Measurements from ENCODE around the gene PARVB.

The PARVB gene

DNA sequence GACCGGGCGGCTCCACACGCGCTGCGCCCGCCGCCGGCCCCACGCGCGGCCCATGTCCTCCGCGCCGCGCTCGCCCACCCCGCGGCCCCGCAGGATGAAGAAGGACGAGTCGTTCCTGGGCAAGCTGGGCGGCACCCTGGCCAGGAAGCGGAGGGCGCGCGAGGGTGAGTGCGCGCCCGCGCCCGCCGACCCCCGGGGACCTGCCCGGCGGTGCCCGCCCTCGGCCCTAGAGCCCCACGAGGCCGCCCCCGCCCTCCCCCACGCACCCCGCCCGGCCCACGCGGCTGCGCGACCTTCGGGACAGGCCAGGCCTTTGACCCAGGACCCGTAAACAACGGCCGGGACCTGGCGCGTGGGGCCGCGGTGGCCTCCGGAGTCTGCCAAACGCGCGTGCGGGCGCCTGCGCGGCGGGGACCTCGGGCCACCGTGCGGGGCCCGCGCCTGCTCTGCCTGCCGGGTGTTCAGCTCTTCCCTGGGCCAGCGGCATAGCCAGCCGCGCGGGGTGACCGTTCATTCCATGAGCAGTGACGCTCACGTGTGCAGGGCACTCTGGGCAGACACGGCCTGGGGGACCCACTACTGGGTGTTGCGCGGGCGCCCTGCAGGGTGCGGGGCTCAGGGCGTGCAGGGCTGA, at the start of gene PARVB:
TSS of gene PARVB (plus strand) at position 15 of the 634 bp plus-strand sequence. CDS start at position 53, 38 bp downstream.
- DNase-seq (ENCODE audit: low spot score), result peak; percentile 58

- DNase-seq (ENCODE audit: low spot score), result no peak
Observed at GRCh38 chr22:43975041-43975440, 49.1 kb upstream of the PARVB start.

- DNase-seq (ENCODE audit: low spot score), result no peak
Observed at GRCh38 chr22:43976861-43977795, 47.0 kb upstream of the PARVB start.

- DNase-seq (ENCODE audit: low spot score), result no peak
Observed at GRCh38 chr22:43978558-43978957, 45.5 kb upstream of the PARVB start.

- no peak for DNase-seq (ENCODE audit: low spot score)
Observed at GRCh38 chr22:43980579-43980978, 43.5 kb upstream of the PARVB start.

DNA sequence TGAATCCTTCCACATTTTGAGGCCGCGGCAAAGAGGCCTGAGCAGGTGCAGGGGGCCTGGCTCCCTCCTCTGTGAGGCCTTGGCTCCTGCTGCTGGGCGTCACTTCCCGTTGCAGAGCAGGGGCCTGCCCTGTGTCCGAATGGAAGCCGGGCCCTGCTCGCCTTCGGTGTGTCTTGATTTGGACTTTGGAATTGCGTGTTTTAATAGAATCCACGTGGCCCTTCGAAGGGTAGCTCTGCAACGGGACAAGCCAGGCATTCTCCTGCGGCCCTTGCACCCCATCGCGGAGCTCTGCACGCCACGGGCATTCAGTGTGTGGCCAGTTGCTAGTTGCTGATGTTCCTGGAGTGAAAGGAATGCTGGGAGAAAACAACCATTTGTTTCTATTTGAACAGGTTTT, 43.1 kb upstream of the PARVB start:
- DNase-seq (ENCODE audit: low spot score), result no peak

DNA sequence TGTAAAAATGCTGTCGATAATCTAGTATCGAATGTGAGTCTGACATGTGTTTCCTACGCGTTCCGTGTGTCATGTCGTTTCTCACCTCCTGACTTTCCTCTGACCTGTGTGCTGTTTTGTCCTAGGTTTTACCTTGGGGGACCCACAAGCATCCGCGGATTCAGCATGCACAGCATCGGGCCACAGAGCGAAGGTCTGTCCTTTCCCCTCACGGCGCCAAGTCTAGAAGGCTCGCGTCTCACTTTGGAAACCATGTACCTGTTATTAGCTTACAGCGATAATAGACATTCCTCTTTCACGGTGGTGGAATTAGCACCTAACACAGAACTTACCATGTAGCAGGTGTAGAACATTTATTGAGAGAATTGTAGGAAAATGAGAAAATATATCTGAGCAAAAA, 40.3 kb upstream of the PARVB start:
- no peak for DNase-seq (ENCODE audit: low spot score)

DNA sequence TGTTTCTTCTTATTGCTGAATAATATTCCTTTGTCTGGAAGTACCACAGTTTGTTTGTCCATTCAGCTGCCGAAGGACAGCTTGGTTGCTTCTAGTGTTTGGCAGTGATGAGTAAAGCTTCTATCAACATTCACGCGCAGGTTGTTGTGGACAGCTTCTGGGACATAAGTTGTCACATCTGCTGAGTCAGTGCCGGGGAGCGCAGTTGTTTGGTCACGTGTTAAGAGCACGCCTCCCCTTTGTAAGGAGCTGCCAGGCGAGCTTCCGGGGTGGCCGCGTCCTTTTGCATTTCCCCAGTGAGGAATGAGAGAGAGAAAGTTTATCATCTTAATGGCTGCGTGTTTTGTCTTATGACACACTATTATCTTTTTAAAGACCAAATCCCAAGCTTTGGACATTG, 38.6 kb upstream of the PARVB start:
- DNase-seq (ENCODE audit: low spot score), result no peak

- no peak for DNase-seq (ENCODE audit: low spot score)
Observed at GRCh38 chr22:43988116-43988820, 35.8 kb upstream of the PARVB start.

GRCh38 chr22:43988960-43989359, 35.1 kb upstream of the PARVB start:
- no peak for DNase-seq (ENCODE audit: low spot score)

DNA sequence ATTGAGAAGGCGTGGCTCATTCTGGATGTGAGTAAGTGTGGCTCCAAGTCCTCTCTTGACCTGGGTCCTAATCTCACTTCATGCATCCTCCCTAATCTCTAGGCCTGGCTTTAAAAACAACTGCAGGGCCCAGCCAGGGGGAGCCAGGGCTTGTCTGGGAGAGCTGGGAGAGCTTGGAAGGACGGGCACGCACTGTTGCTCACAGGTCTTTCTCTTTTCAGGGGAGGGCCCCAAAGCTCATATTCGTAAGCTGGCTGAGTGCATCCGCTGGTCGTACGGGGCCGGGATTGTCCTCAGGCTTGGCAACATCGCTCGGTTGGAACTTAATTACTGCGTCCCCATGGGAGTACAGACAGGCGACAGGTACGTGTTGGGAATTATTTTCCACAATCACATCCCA, 34.1 kb upstream of the PARVB start:
- no peak for DNase-seq (ENCODE audit: low spot score)

- no peak for DNase-seq (ENCODE audit: low spot score)
Observed at GRCh38 chr22:43991316-43992020, 32.6 kb upstream of the PARVB start.

DNA sequence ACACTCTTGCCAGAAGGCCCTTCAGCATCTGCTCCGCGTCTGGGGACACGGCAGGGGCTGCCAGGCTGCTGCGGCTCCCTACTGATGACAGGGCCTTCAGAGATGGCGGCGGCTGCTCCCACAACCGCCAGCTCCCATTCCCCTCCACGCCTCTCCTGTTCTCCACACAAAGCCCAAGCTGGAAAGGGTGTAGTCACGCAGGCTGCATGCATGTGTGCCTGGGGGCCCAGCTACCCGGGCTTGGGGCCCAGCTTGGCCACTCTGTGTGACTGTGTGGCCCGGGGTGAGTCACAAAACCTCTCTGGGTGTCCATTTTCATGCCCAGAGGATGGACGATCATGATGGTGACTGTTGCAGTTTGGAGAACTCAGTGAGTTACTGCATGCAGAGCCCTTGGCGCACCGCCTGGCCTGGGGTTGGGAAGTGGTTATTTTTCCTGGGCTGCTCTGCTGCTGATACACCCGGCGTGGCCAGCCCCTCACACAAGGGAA, 31.7 kb upstream of the PARVB start:
- peak; percentile 93 for DNase-seq (ENCODE audit: low spot score)

GRCh38 chr22:43993072-43993760, 30.9 kb upstream of the PARVB start:
- DNase-seq (ENCODE audit: low spot score), result peak; percentile 84

DNA sequence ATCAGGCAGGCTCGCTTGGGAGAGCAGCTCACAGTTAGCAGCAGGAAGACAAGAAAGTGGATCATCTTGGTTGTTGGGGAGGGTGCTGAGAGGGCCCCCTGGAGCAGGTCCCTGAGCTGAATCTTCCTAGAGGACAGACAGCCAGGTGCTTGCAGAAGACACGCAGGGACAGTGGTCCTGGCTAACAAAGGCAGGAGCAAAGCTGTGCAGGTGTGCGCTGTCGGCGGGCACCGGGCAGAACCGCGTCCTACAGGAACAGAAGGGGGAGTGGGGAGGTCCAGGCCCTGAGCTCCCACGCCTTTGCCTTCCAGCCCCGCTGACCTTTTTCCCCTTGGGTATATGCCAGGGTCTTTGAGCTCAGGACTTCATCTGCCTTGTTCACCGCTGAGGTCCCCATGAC, 30.1 kb upstream of the PARVB start:
- no peak for DNase-seq (ENCODE audit: low spot score)

DNA sequence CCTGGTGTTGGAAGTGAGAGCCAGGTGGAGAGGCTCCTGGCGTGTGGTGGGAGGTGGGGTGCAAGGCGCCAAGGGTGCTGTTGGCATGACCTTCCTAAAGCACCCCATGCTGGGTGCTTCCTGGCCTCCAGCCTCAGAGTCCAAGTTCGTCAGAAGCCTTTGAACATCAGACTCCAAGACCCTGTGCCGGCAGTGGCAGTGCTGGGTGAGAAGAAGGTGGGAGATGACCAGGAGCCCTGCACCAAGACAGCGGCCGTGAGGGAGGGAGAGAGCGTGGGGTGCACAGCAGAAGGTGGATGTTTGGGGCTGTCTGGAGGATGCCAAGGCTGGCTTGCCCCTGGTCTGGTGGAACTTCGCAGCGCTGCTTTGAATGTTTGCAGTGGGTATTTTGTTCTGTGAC, 29.7 kb upstream of the PARVB start:
- no peak for DNase-seq (ENCODE audit: low spot score)

DNA sequence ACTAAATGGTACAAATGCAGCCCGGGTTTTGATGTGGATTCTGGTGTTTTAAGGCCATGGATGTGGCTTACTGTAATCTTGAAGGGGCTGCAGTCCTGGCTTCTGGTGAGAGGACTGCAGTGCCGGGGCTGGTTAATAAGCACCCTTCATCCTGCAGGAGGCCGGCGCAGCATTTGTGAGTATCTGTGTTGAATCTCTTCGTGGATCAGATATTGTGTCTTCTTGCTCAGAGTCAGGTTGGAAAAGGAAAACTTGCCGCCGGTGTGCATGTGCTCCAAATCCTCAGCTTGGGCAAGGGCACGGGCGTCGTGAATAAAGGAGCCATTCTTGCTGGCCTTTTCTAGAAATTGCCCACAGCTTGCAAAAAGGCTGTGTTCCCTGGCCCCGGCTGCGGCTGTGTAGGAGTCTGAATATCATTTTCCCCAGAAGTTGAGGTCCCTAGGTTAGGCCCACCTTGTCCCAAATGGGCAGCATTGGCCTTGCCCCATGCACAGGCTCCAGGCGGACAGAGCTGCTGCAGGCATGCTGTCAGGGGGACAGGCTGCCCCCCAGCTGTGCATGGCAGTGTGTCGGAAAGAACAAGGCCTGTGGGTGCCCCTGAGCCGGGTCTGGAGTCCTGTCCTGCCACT, 28.9 kb upstream of the PARVB start:
- no peak for DNase-seq (ENCODE audit: low spot score)

- DNase-seq (ENCODE audit: low spot score), result no peak
Observed at GRCh38 chr22:43995798-43996169, 28.3 kb upstream of the PARVB start.

DNA sequence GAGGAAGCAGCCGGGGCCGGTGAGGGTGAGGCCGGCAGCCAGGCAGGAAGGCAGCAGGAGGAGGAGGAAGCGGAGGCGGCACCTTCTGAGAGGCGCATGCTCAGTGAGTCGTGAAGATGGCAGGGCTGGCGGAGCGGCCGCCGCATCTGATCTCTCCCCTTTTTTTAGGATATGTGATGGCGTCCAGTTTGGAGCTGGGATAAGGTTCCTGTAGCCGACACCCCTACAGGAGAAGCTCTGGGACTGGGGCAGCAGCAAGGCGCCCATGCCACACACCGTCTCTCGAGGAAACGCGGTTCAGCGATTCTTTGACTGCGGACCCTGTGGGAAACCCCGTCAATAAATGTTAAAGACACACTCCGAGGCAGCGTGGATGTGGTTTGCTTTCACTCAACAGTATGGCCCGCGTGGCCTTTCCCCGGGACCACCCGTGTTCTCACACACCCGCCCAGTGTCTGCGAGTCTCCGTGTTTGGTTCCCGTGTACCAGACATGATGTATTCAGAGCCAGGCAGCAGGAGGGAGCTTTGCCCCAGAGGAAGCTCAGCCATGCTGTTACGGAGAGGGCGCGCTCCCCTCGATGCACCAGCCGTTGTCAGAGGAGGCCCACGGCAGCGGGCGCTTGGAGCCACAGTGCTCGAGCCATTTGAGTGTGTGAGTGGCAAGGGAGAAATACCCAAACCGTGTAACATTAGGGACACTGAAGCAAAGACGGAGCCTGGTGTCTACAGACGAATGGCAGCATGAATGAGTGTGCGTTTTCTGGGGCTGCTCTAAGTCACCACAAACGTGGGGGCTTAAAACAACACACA, 27.7 kb upstream of the PARVB start:
- no peak for DNase-seq (ENCODE audit: low spot score)

DNA sequence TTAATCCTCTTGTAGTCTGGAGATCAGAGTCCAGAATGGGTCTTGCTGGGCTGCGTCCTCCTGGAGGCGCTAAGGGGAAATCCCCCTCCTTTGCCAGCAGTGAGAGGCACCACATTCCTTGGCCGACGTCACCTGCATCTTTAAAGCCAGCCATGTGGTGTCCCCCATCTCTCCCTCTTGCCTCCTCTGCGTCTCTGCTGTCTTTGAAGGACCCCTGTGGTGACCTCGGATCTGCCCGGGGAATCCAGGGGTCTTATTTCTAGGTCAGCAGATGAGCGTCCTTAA, 27.2 kb upstream of the PARVB start:
- DNase-seq (ENCODE audit: low spot score), result no peak
